Fibroblast of mammary gland (primary cell): ENCODE data around the gene SOX2.
"Not testable (repeated sequence)": the region's sequence is repeated elsewhere in the genome, so short reads cannot be mapped to it uniquely, and the experiment has no call there.

ENCODE experiments used
- DNase-seq: peaks from one replicate; pipeline ENCODE4 v3.0.0-alpha.2; 2010; ENCODE audit warnings: low read depth
- H3K4me3 ChIP-seq: 2 replicates; pipeline ENCODE4 v1.5.1; 2011; ENCODE audit warnings: low read depth, mild to moderate bottlenecking, low read length, moderate library complexity; ENCODE audit not compliant: control insufficient read depth
- CTCF ChIP-seq: conservative IDR thresholded peaks from 2 replicates; pipeline ENCODE4 v1.5.1; 2011; ENCODE audit warnings: low read depth, low read length, inconsistent platforms; ENCODE audit not compliant: control insufficient read depth, insufficient read depth

SOX2 gene

GRCh38 chr3:181761906-181762305 is 50.2 kb downstream of the SOX2 start:
- H3K4me3 ChIP-seq, result no peak overlapping the region
- TF ChIP-seq CTCF, result no peak
- no peak for DNase-seq

GRCh38 chr3:181764033-181764432 is 52.3 kb downstream of the SOX2 start:
- H3K4me3 ChIP-seq, DNase-seq: not testable (repeated sequence)
